Kidney (tissue), 14 donors: ENCODE results near the gene LRRC8E. TPM values are rescaled to one million over a fixed set of nuclear protein-coding genes. Genes with fewer than 3 reads are reported as not detected.
A peak's percentile ranks its signal among the peaks of the same experiment; 100 is the strongest.

ENCODE experiments used
- DNase-seq, 5 donors: peaks; one replicate each; pipeline ENCODE4 v3.0.0-alpha.2; 2013 to 2020
- FAIRE-seq: peaks from 2 replicates; lab custom pipeline; 2012; peaks lifted over from hg19 to GRCh38; lab: Jason Lieb, UNC
- H3K27ac ChIP-seq, 2 donors: one replicate each; pipeline ENCODE4 v1.7.0; 2013; ENCODE audit warnings: low read depth in 2 of 2, low read length in 2 of 2, inconsistent platforms in 1 of 2
- H3K27me3 ChIP-seq: one replicate; pipeline ENCODE4 v1.7.1; 2013; ENCODE audit warnings: low read length, inconsistent platforms; ENCODE audit not compliant: control insufficient read depth, insufficient read depth
- H3K36me3 ChIP-seq, 3 donors: one replicate each; pipeline versions ENCODE4 v1.7.0 to v1.7.1; 2013; ENCODE audit warnings: low read length in 3 of 3, control low read depth in 1 of 3, inconsistent platforms in 1 of 3; ENCODE audit not compliant: insufficient read depth in 3 of 3, control insufficient read depth in 2 of 3
- H3K4me1 ChIP-seq, 3 donors: one replicate each; pipeline versions ENCODE4 v1.7.0 to v1.7.1; 2013; ENCODE audit warnings: low read length in 3 of 3, inconsistent platforms in 1 of 3, low read depth in 1 of 3; ENCODE audit not compliant: control insufficient read depth in 2 of 3, insufficient read depth in 2 of 3
- H3K4me3 ChIP-seq, 3 donors: one replicate each; pipeline versions ENCODE4 v1.7.0 to v1.8.1; 2013; ENCODE audit warnings: low read length in 3 of 3, control low read depth in 1 of 3, inconsistent platforms in 1 of 3
- H3K9ac ChIP-seq, 3 donors: one replicate each; pipeline versions ENCODE4 v1.7.0 to v1.7.1; 2013; ENCODE audit warnings: low read length in 3 of 3, control low read depth in 1 of 3, inconsistent platforms in 1 of 3
- H3K9me3 ChIP-seq, 3 donors: one replicate each; pipeline versions ENCODE4 v1.7.0 to v1.7.1; 2013; ENCODE audit warnings: low read length in 3 of 3, control low read depth in 1 of 3, inconsistent platforms in 1 of 3; ENCODE audit not compliant: control insufficient read depth in 2 of 3, insufficient read depth in 1 of 3
- intact Hi-C: fragments of 100-400 bp; cut with DNase I; formaldehyde crosslinking; loops from one replicate; pipeline ENCODE4 v1.11.1; 2022
- polyA plus RNA-seq: library from polyadenylated mRNA; stranded (reverse); fragments of 350-450 nt; fragmentation: Illumina TruSeq; extraction: RNeasy Lipid Tissue Mini Kit (QIAGEN cat#74804); gene quantifications from one replicate; pipeline ENCODE4 v1.2.3, GENCODE V29; 2014; ENCODE audit warnings: low read depth, low replicate concordance; ENCODE audit not compliant: insufficient read depth
- total RNA-seq: library from RNA; stranded (reverse); fragmentation: NEBNext Ultra II Directional; extraction: Animal tissue kit (Norgen Biotek cat#: 25700); gene quantifications from one replicate; pipeline ENCODE4 v1.2.1, GENCODE V29; 2021
- TF ChIP-seq, protein P1 (sequence below): IDR thresholded peaks from 3 replicates; pipeline ENCODE4 v1.5.1; 2012; ENCODE audit warnings: mild to moderate bottlenecking, moderate library complexity, borderline replicate concordance; ENCODE audit not compliant: insufficient read depth; ENCODE audit errors: extremely low read depth
- donor health status: control.
- donor health status: control.
- donor health status: control.
- donor health status: control.
- donor health status: control.
- donor health status: DM: yes; HTN: yes; CAD: no.
- donor health status: Normal renal cell carcinoma (clear cell type).

LRRC8E gene
- total and polyA plus RNA-seq, 2 donors from 2014 or later, result 2.2 to 9.1 TPM

DNA sequence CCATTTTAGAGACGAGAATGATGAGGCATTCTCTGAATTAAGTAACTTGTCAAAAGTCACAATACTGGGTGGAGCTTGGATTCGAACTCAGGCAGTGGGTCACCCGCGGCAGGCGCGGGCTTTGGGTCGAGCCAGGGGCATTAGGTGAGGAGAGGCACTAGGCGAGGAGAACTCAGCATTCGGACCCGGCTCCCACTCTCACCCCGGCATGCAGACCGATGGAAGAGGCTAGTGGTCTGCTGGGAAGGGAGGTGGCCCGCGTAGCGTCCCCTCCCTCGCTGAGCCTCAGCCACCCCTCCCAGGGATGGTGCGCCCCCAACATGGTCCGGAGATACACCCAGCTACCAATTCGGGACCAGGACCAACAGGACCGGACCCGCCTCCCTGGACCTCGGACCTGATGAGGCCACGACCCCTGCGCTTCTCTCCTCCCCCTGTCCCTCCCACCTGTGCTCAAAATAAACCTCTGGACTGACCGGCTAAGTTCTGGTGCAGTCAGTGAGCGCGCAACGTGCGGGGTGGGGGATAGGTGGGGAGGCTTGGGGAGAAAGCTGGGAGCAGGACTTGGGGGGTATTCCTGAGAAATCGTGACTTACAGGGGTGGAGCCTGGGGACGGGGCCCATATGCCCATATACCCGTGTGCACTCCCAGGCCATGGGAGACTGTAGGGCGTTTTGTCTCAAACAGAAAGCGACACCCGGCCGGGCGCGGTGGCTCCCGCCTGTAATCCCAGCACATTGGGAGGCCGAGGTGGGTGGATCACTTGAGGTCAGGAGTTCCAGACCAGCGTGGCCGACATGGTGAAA is 30.5 kb downstream of the LRRC8E start:
- TF ChIP-seq, protein P1, sequence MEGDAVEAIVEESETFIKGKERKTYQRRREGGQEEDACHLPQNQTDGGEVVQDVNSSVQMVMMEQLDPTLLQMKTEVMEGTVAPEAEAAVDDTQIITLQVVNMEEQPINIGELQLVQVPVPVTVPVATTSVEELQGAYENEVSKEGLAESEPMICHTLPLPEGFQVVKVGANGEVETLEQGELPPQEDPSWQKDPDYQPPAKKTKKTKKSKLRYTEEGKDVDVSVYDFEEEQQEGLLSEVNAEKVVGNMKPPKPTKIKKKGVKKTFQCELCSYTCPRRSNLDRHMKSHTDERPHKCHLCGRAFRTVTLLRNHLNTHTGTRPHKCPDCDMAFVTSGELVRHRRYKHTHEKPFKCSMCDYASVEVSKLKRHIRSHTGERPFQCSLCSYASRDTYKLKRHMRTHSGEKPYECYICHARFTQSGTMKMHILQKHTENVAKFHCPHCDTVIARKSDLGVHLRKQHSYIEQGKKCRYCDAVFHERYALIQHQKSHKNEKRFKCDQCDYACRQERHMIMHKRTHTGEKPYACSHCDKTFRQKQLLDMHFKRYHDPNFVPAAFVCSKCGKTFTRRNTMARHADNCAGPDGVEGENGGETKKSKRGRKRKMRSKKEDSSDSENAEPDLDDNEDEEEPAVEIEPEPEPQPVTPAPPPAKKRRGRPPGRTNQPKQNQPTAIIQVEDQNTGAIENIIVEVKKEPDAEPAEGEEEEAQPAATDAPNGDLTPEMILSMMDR, result no peak
- DNase-seq, result peak in 2 of 5 donors; percentile 79 to 82
- Histone ChIP-seq H3K4me3 (peak overlapping the region in 2 of 3 donors; percentile 71), H3K9me3 (no peaks in the 10 kb centered on the region), H3K36me3 (peaks cover 0 to 11% (median 0%) of the 10 kb centered on the region in 3 donors), H3K27ac (peak overlapping the region; percentile 13 to 52), H3K4me1 (peaks cover 0 to 29% (median 6%) of the 10 kb centered on the region in 3 donors), H3K9ac (peak overlapping the region in 1 of 3 donors; percentile 63), H3K27me3 (peaks cover 15% of the 10 kb centered on the region)
- no peak for FAIRE-seq
- intact Hi-C loops, result no loop called here

DNA sequence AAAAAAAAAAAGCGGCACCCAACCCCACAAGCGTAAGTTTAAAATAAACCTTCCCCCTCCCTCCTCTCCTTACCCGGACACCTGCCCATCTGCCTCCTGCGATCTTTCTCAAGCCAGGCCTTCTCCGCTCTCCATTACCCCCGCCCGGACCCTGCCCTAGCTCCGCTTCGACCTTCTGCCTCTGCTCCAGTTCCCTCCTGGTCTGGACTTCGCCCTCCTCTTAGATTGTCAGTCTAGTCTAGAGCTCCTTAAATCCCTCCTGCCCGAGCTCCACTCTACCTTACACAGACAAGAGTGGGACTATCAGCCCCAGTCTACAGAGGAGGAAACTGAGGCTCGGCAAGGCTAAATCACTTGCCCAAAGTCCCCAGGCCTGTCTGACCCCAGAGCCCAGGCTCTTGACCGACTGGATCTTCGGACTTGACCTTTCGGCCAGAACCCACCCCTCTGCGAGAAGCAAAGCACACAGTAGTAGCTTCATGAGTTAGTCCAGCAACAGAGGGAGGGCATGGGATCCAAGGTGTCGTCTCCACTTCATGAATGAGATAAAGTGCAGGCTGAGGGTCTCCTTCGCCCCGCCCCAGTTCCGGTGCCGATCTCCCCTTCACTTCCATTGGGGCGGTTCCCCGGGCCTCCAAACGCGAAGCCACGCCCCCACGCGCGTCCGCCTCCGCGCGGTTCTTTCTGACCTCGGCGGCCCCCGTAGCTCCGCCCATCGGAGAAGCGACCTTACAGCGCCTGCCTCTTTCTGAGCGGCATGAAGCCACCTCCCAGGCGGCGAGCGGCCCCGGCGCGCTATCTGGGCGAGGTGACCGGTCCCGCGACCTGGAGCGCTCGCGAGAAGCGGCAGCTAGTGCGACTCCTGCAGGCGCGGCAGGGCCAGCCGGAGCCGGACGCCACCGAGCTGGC is 31.6 kb downstream of the LRRC8E start, which contains the start of gene SNAPC2:
SNAPC2 (plus strand) TSS at position 729 of the 909 bp plus-strand sequence; CDS start at position 758, 29 bp downstream.
- DNase-seq, result peak; percentile 94 to 99 (median 98)
- intact Hi-C loops, result no loop called here
- Histone ChIP-seq H3K4me3 (peak within 1 kb of the TSS; percentile 71 to 79 (median 71)), H3K36me3 (peaks cover 0 to 11% (median 0%) of the 10 kb centered on the region in 3 donors), H3K9me3 (no peaks in the 10 kb centered on the region), H3K27me3 (peaks cover 15% of the 10 kb centered on the region), H3K27ac (peak within 1 kb of the TSS; percentile 52 to 84), H3K4me1 (peaks cover 0 to 29% (median 6%) of the 10 kb centered on the region in 3 donors), H3K9ac (peak within 1 kb of the TSS in 2 of 3 donors; percentile 57 to 63)
- no peak for FAIRE-seq
- TF ChIP-seq, protein P1, result no peak

DNA sequence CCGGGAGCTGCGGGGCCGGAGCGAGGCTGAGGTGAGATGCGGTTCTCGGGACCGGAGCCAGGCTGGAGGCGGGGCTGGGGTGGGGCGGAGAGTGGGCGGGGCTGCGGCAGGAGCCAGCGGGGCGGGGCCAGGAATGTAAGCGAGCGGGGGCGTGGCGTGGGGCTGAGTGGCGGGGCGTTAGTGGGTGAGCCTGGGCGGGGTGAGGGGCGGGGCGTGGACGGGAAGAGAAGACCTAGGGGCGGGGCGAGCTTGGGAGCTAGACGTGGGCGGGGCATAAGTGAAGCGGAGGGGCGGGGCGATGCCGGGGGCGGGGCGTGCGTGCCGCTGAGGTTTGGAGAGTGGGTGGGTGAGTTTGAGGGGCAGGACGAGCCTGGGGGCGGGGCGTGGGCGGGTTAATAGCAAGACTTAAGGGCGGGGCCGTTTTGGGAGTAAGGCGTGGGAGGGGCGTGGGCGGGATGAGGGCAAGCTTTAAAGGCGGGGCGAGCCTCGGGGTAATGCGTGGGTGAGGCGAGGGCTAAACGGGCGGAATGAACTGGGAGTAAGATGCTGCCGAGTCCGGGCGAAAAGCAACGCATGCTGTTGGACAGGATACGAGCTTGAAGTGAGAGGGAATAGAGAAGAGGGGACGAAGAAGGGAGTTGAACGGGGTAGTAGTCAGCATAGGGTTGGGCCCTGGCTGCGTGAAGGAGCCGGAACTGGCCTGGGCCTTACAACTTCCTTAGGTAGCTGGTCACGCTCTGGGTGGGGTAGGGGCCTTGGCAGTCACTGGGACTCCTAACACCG is 32.4 kb downstream of the LRRC8E start:
- Histone ChIP-seq H3K9ac (peak overlapping the region in 2 of 3 donors; percentile 57 to 63), H3K27ac (peak overlapping the region; percentile 52 to 84), H3K4me1 (peaks cover 0 to 30% (median 6%) of the 10 kb centered on the region in 3 donors), H3K36me3 (peaks cover 0 to 11% (median 0%) of the 10 kb centered on the region in 3 donors), H3K27me3 (peaks cover 10% of the 10 kb centered on the region), H3K4me3 (peak overlapping the region; percentile 57 to 79 (median 71)), H3K9me3 (no peaks in the 10 kb centered on the region)
- DNase-seq (peak; percentile 98 to 100 (median 99)), FAIRE-seq (no peak)
- intact Hi-C loops, result no loop called here
- TF ChIP-seq, protein P1, result no peak
